ENCODE results near the gene RIMS4.
"Not testable (repeated sequence)": the region's sequence is repeated elsewhere in the genome, so short reads cannot be mapped to it uniquely, and the experiment has no call there.

The RIMS4 gene

GRCh38 chr20:44830523-44830922 lies 20.2 kb upstream of the RIMS4 start:
- no peak for DNase-seq (ENCODE audit: low spot score)

- no peak for DNase-seq (ENCODE audit: low spot score)
These were observed 19.3 kb upstream of the RIMS4 start for GRCh38 chr20:44829688-44830087.

GRCh38 chr20:44828640-44829039 lies 18.3 kb upstream of the RIMS4 start:
- DNase-seq (ENCODE audit: low spot score), result no peak

- DNase-seq (ENCODE audit: low spot score), result no peak
These were observed 17.1 kb upstream of the RIMS4 start for GRCh38 chr20:44827401-44827800.

GRCh38 chr20:44821576-44821975 lies 11.2 kb upstream of the RIMS4 start:
- not testable (repeated sequence) for DNase-seq (ENCODE audit: low spot score)

GRCh38 chr20:44819936-44820335 lies 9.6 kb upstream of the RIMS4 start:
- DNase-seq (ENCODE audit: low spot score), result no peak

- no peak for DNase-seq (ENCODE audit: low spot score)
These were observed 7.0 kb upstream of the RIMS4 start for GRCh38 chr20:44817143-44817910.

- no peak for DNase-seq (ENCODE audit: low spot score)
These were observed 4.6 kb upstream of the RIMS4 start for GRCh38 chr20:44814937-44815336.

- DNase-seq (ENCODE audit: low spot score), result no peak
These were observed 872 bp upstream of the RIMS4 start for GRCh38 chr20:44811150-44811685.

GRCh38 chr20:44810061-44810390 lies 320 bp downstream of the RIMS4 start:
- no peak for DNase-seq (ENCODE audit: low spot score)

- DNase-seq (ENCODE audit: low spot score), result no peak
These were observed 826 bp downstream of the RIMS4 start for GRCh38 chr20:44809380-44810060.

- no peak for DNase-seq (ENCODE audit: low spot score)
These were observed 2.7 kb downstream of the RIMS4 start for GRCh38 chr20:44807684-44808056.

- DNase-seq (ENCODE audit: low spot score), result no peak
These were observed 3.2 kb downstream of the RIMS4 start for GRCh38 chr20:44807051-44807683.

GRCh38 chr20:44805979-44806620 lies 4.2 kb downstream of the RIMS4 start:
- no peak for DNase-seq (ENCODE audit: low spot score)

GRCh38 chr20:44805335-44805978 lies 4.9 kb downstream of the RIMS4 start:
- DNase-seq (ENCODE audit: low spot score), result no peak

- no peak for DNase-seq (ENCODE audit: low spot score)
These were observed 6.9 kb downstream of the RIMS4 start for GRCh38 chr20:44803383-44803941.

GRCh38 chr20:44802702-44803101 lies 7.6 kb downstream of the RIMS4 start:
- DNase-seq (ENCODE audit: low spot score), result no peak

GRCh38 chr20:44800391-44801046 lies 9.8 kb downstream of the RIMS4 start:
- DNase-seq (ENCODE audit: low spot score), result no peak

- no peak for DNase-seq (ENCODE audit: low spot score)
These were observed 10.7 kb downstream of the RIMS4 start for GRCh38 chr20:44799691-44800090.

- no peak for DNase-seq (ENCODE audit: low spot score)
These were observed 13.4 kb downstream of the RIMS4 start for GRCh38 chr20:44796758-44797457.

GRCh38 chr20:44796311-44796710 lies 14.0 kb downstream of the RIMS4 start:
- no peak for DNase-seq (ENCODE audit: low spot score)
